WERI-Rb-1 (cell line): Measurements from ENCODE around the gene CACNG6.
"Not testable (repeated sequence)": the region's sequence is repeated elsewhere in the genome, so short reads cannot be mapped to it uniquely, and the experiment has no call there.

ENCODE experiments used
- DNase-seq: peaks from one replicate; pipeline ENCODE4 v3.0.0-alpha.2; 2020
- H3K27ac ChIP-seq: fragments of 250-450 bp; sonication (Bioruptor Pico); 2 replicates; pipeline ENCODE4 v1.5.1; 2020; ENCODE audit warnings: mild to moderate bottlenecking, moderate library complexity
- H3K27me3 ChIP-seq: fragments of 250-450 bp; sonication (Bioruptor Pico); 2 replicates; pipeline ENCODE4 v1.5.1; 2021; ENCODE audit warnings: mild to moderate bottlenecking, low read depth, moderate library complexity; ENCODE audit not compliant: insufficient read depth, severe bottlenecking
- H3K36me3 ChIP-seq: fragments of 250-450 bp; sonication (Bioruptor Pico); 2 replicates; pipeline ENCODE4 v1.5.1; 2020; ENCODE audit warnings: mild to moderate bottlenecking, moderate library complexity
- H3K4me3 ChIP-seq: 2 replicates; pipeline ENCODE4 v1.5.1; 2011; ENCODE audit warnings: low read depth, mild to moderate bottlenecking, control low read depth, low read length
- H3K9me3 ChIP-seq: fragments of 250-450 bp; sonication (Bioruptor Pico); 2 replicates; pipeline ENCODE4 v1.5.1; 2021; ENCODE audit warnings: mild to moderate bottlenecking, moderate library complexity; ENCODE audit not compliant: severe bottlenecking
- TF ChIP-seq, protein P1 (sequence below): IDR thresholded peaks from 2 replicates; pipeline ENCODE4 v1.5.1; 2011; ENCODE audit warnings: low read depth, mild to moderate bottlenecking, control low read depth, inconsistent platforms, low read length

The CACNG6 gene

GRCh38 chr19:53945998-53946397 is 45.4 kb upstream of the CACNG6 start:
- Histone ChIP-seq H3K9me3 (peaks cover 10% of the 10 kb centered on the region), H3K4me3 (no peak overlapping the region), H3K27ac (no peak overlapping the region), H3K36me3 (no peaks in the 10 kb centered on the region), H3K27me3 (peaks cover 58% of the 10 kb centered on the region)
- TF ChIP-seq, protein P1, sequence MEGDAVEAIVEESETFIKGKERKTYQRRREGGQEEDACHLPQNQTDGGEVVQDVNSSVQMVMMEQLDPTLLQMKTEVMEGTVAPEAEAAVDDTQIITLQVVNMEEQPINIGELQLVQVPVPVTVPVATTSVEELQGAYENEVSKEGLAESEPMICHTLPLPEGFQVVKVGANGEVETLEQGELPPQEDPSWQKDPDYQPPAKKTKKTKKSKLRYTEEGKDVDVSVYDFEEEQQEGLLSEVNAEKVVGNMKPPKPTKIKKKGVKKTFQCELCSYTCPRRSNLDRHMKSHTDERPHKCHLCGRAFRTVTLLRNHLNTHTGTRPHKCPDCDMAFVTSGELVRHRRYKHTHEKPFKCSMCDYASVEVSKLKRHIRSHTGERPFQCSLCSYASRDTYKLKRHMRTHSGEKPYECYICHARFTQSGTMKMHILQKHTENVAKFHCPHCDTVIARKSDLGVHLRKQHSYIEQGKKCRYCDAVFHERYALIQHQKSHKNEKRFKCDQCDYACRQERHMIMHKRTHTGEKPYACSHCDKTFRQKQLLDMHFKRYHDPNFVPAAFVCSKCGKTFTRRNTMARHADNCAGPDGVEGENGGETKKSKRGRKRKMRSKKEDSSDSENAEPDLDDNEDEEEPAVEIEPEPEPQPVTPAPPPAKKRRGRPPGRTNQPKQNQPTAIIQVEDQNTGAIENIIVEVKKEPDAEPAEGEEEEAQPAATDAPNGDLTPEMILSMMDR: no peak
- no peak for DNase-seq

DNA sequence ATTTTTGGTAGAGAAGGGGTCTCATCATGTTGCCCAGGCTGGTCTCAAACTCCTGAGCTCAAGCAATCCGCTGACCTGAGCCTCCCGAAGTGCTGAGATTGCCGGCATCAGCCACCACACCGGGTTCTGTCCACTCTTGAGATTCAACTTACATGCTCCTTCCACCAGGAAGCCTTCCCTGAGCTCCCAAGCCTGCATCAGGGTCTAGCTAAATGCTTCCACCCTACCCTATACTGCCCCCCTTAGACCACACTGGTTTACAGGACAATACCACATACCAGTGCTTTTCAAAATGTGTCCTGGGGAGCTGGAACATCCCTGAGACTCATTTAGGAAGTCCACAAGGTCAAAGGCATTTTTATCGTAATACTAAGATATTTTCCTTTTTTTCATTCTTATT is 43.8 kb upstream of the CACNG6 start:
- H3K27me3 ChIP-seq: peaks cover 55% of the 10 kb centered on the region
- TF ChIP-seq, protein P1: 0 out of 2 replicates have a peak, but pooled peaks have one; percentile 19
- H3K27ac ChIP-seq: no peak overlapping the region
- H3K36me3 ChIP-seq: no peaks in the 10 kb centered on the region
- H3K4me3 ChIP-seq: no peak overlapping the region
- H3K9me3 ChIP-seq: peaks cover 3% of the 10 kb centered on the region
- DNase-seq: peak; percentile 16

GRCh38 chr19:53948611-53949010 is 42.8 kb upstream of the CACNG6 start:
- H3K36me3 ChIP-seq, H3K4me3 ChIP-seq, H3K27ac ChIP-seq, H3K9me3 ChIP-seq, DNase-seq: not testable (repeated sequence)
- peaks cover 56% of the 10 kb centered on the region for H3K27me3 ChIP-seq

- Histone ChIP-seq H3K27me3 (peaks cover 53% of the 10 kb centered on the region), H3K4me3 (no peak overlapping the region), H3K36me3 (no peaks in the 10 kb centered on the region), H3K27ac (no peak overlapping the region), H3K9me3 (no peaks in the 10 kb centered on the region)
- TF ChIP-seq, protein P1: no peak
- no peak for DNase-seq
Observed at GRCh38 chr19:53951436-53951835, 40.0 kb upstream of the CACNG6 start.

GRCh38 chr19:53951947-53952346 is 39.5 kb upstream of the CACNG6 start:
- no peaks in the 10 kb centered on the region for H3K36me3 ChIP-seq

DNA sequence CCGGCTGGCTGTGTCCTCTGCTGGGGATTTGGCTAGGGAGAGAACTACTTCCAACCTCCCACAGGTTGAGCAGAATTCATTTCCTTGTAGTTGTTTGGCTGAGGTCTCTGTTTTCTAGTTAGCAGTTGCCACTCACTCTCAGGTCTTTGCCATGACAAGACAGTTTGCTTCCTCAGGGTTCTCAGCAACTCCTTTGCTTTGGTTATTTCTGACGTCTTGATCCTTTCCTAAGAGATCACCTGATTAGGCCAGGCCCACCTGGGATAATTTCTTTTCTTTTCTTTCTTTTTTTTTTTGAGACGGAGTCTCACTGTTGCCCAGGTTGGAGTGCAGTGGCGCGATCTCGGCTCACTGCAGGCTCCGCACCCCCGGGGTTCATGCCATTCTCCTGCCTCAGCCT is 38.1 kb upstream of the CACNG6 start:
- TF ChIP-seq, protein P1: no peak
- peaks cover 3% of the 10 kb centered on the region for H3K9me3 ChIP-seq
- H3K27me3 ChIP-seq: peaks cover 64% of the 10 kb centered on the region
- no peak overlapping the region for H3K4me3 ChIP-seq
- no peak for DNase-seq
- no peaks in the 10 kb centered on the region for H3K36me3 ChIP-seq
- no peak overlapping the region for H3K27ac ChIP-seq

More at GRCh38 chr19:53951947-53952346, 39.5 kb upstream of the CACNG6 start:
- TF ChIP-seq, protein P1: no peak
- Histone ChIP-seq H3K9me3 (no peaks in the 10 kb centered on the region), H3K27ac (no peak overlapping the region), H3K27me3 (peaks cover 57% of the 10 kb centered on the region), H3K4me3 (no peak overlapping the region)
- DNase-seq: no peak
